ENCODE data around the gene HINT3.
"Not testable (repeated sequence)": the region's sequence is repeated elsewhere in the genome, so short reads cannot be mapped to it uniquely, and the experiment has no call there.

DNA sequence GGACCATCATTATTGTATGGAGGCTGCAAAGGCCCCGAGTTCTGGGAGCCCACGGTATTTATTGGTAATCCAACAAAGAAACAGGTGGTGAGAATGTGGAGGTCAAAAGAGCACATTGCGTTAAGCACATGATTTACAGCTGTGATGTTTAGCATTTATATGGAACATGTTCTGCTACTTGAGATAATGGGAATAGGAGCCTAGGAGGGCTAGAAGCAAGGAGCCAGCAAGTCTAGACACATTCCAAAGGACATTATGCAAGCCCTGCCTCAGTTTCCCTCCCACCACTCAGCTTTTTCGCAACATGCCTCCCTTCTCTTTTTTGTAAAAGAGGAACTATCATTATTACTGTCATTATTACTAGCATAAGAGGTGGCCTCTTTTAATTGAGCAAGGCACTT, 45.5 kb upstream of the HINT3 start:
- not testable (repeated sequence) for TF ChIP-seq CTCF (IDR thresholded peaks at IDR 0.05; ENCODE audit: low read depth, low read length, missing input control); MAX (IDR thresholded peaks at IDR 0.05); RAD21 (IDR thresholded peaks at IDR 0.05); YY1 (IDR thresholded peaks at IDR 0.05)
